ENCODE results near the gene STS. TPM values are rescaled to one million over a fixed set of nuclear protein-coding genes. Genes with fewer than 3 reads are reported as not detected.

The STS gene
- total and polyA plus RNA-seq, 10 of the 15 experiments (the other 5 are each of a cell fraction or from before 2014, with no cell fraction given), result 1.6 to 19.4 (median 4.7) TPM

- no peak for TF ChIP-seq USF2 (IDR thresholded peaks at IDR 0.05; ENCODE audit: borderline replicate concordance, low read depth, low read length)
- peak; percentile 72; the same call in 1 of the 2 replicates for TF ChIP-seq BCL11A (IDR thresholded peaks at IDR 0.05; ENCODE audit: low read depth, low read length)
- no peak for TF ChIP-seq JUND (IDR thresholded peaks at IDR 0.05; ENCODE audit: low read depth, low read length)
- peak; percentile 75 for TF ChIP-seq DPF2 (IDR thresholded peaks at IDR 0.05)
- no peak for TF ChIP-seq SPI1 (IDR thresholded peaks at IDR 0.05; ENCODE audit: borderline replicate concordance, insufficient read depth, low read depth, low read length)
- no peak for TF ChIP-seq KDM1A (IDR thresholded peaks at IDR 0.05; ENCODE audit: borderline replicate concordance)
- TF ChIP-seq ZSCAN29 (IDR thresholded peaks at IDR 0.05), result no peak
- no peak for TF ChIP-seq CTCF (IDR thresholded peaks at IDR 0.05 in 2 of 3, conservative IDR thresholded peaks at IDR 0.05 in 1 of 3; ENCODE audit: control insufficient read depth in 2 of 3, extremely low read depth in 1 of 3, insufficient read depth in 1 of 3, low read depth in 3 of 3, low read length in 3 of 3)
- TF ChIP-seq SUPT20H (IDR thresholded peaks at IDR 0.05; ENCODE audit: borderline replicate concordance, control insufficient read depth, low read depth, low read length), result no peak
- peak; percentile 60; the same call in 1 of the 2 replicates for TF ChIP-seq LARP7 (IDR thresholded peaks at IDR 0.05)
- no peak for TF ChIP-seq BRCA1 (IDR thresholded peaks at IDR 0.05; ENCODE audit: low read depth, low read length)
- TF ChIP-seq EP300 (IDR thresholded peaks at IDR 0.05; ENCODE audit: borderline replicate concordance in 1 of 2, control insufficient read depth in 1 of 2, low read depth in 2 of 2, low read length in 2 of 2), result peak in 1 of 2 experiments; percentile 61; a peak in 1 of 4 replicates
- peak in 1 of 2 experiments; percentile 68; a peak in 1 of 4 replicates for TF ChIP-seq ETV6 (conservative IDR thresholded peaks at IDR 0.05 in 1 of 2, IDR thresholded peaks at IDR 0.05 in 1 of 2; ENCODE audit: borderline replicate concordance in 1 of 2, low read depth in 1 of 2)
- TF ChIP-seq, protein P1, sequence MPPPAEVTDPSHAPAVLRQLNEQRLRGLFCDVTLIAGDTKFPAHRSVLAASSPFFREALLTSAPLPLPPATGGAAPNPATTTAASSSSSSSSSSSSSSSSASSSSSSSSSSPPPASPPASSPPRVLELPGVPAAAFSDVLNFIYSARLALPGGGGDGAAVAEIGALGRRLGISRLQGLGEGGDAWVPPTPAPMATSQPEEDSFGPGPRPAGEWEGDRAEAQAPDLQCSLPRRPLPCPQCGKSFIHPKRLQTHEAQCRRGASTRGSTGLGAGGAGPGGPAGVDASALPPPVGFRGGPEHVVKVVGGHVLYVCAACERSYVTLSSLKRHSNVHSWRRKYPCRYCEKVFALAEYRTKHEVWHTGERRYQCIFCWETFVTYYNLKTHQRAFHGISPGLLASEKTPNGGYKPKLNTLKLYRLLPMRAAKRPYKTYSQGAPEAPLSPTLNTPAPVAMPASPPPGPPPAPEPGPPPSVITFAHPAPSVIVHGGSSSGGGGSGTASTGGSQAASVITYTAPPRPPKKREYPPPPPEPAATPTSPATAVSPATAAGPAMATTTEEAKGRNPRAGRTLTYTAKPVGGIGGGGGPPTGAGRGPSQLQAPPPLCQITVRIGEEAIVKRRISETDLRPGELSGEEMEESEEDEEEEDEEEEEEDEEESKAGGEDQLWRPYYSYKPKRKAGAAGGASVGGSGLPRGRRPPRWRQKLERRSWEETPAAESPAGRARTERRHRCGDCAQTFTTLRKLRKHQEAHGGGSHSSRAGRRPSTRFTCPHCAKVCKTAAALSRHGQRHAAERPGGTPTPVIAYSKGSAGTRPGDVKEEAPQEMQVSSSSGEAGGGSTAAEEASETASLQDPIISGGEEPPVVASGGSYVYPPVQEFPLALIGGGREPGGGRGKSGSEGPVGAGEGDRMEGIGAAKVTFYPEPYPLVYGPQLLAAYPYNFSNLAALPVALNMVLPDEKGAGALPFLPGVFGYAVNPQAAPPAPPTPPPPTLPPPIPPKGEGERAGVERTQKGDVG (CRISPR knock-in tag; IDR thresholded peaks at IDR 0.05), result no peak
- TF ChIP-seq ZNF384 (IDR thresholded peaks at IDR 0.05; ENCODE audit: borderline replicate concordance, low read depth, low read length), result no peak
- TF ChIP-seq, protein P2, sequence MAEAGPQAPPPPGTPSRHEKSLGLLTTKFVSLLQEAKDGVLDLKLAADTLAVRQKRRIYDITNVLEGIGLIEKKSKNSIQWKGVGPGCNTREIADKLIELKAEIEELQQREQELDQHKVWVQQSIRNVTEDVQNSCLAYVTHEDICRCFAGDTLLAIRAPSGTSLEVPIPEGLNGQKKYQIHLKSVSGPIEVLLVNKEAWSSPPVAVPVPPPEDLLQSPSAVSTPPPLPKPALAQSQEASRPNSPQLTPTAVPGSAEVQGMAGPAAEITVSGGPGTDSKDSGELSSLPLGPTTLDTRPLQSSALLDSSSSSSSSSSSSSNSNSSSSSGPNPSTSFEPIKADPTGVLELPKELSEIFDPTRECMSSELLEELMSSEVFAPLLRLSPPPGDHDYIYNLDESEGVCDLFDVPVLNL (IDR thresholded peaks at IDR 0.05; ENCODE audit: low read depth, low read length), result no peak
- TF ChIP-seq TAF1 (IDR thresholded peaks at IDR 0.05; ENCODE audit: borderline replicate concordance, low read depth, low read length), result no peak
- TF ChIP-seq MEF2A (IDR thresholded peaks at IDR 0.05; ENCODE audit: insufficient read depth, low read depth, low read length), result 0 out of 2 replicates have a peak, but pooled peaks have one; percentile 45
- TF ChIP-seq ZZZ3 (IDR thresholded peaks at IDR 0.05; ENCODE audit: control insufficient read depth, insufficient read length, low read depth), result no peak
- TF ChIP-seq EZH2 (IDR thresholded peaks at IDR 0.05; ENCODE audit: borderline replicate concordance, control insufficient read depth, low read depth, low read length), result no peak
- peak; percentile 40 for TF ChIP-seq MEF2B (IDR thresholded peaks at IDR 0.05; ENCODE audit: partially characterized antibody, poor library complexity, severe bottlenecking)
- TF ChIP-seq TCF12 (IDR thresholded peaks at IDR 0.05; ENCODE audit: low read depth, low read length), result peak; percentile 90
Measured at GRCh38 chrX:7115557-7115956, 32.0 kb upstream of the STS start (continued).

Data from GM12878 (cell line).